A673 (cell line): Measurements from ENCODE around the gene COL4A2.

Source experiments
- CTCF ChIP-seq: fragments of 300-800, 200-600 bp; sonication (generic); conservative IDR thresholded peaks from 2 replicates; pipeline ENCODE4 v1.5.1; 2017; ENCODE audit warnings: low read depth, mild to moderate bottlenecking, antibody characterized with exemption, low read length, moderate library complexity, mixed read lengths
- EZH2 ChIP-seq: fragments of 200-600 bp; sonication (generic); IDR thresholded peaks from 2 replicates; pipeline ENCODE4 v1.6.1; 2017; ENCODE audit warnings: borderline replicate concordance, low read depth, mild to moderate bottlenecking, mixed read lengths, antibody characterized with exemption, low read length; ENCODE audit not compliant: poor library complexity, severe bottlenecking

GRCh38 chr13:110345266-110345665, 38.2 kb downstream of the COL4A2 start:
- TF ChIP-seq CTCF (no peak), EZH2 (no peak)
